Skeletal muscle cell (primary cell): ENCODE results near the gene ACTA2.

Source experiments
- DNase-seq: peaks from one replicate; pipeline ENCODE4 v3.0.0-alpha.2; 2010; ENCODE audit warnings: low read depth
- H3K4me3 ChIP-seq: 2 replicates; pipeline ENCODE4 v1.5.1; 2011; ENCODE audit warnings: low read depth, mild to moderate bottlenecking, control low read depth, low read length, moderate library complexity

Gene ACTA2

GRCh38 chr10:88927416-88927690 lies 25.2 kb downstream of the ACTA2 start:
- no peak for DNase-seq
- no peak overlapping the region for H3K4me3 ChIP-seq

GRCh38 chr10:88926566-88927415 lies 25.8 kb downstream of the ACTA2 start:
- peak; percentile 93 for DNase-seq
- no peak overlapping the region for H3K4me3 ChIP-seq

GRCh38 chr10:88923520-88923919 lies 29.1 kb downstream of the ACTA2 start:
- no peak overlapping the region for H3K4me3 ChIP-seq
- DNase-seq, result peak; percentile 36

- no peak for DNase-seq
- no peak overlapping the region for H3K4me3 ChIP-seq
Observed at GRCh38 chr10:88922041-88922440, 30.5 kb downstream of the ACTA2 start.

GRCh38 chr10:88920986-88921593 lies 31.5 kb downstream of the ACTA2 start:
- no peak overlapping the region for H3K4me3 ChIP-seq
- DNase-seq, result no peak

- DNase-seq, result no peak
- H3K4me3 ChIP-seq, result no peak overlapping the region
Observed at GRCh38 chr10:88920198-88920597, 32.4 kb downstream of the ACTA2 start.

GRCh38 chr10:88919041-88919440 lies 33.5 kb downstream of the ACTA2 start:
- H3K4me3 ChIP-seq, result no peak overlapping the region
- DNase-seq, result no peak

GRCh38 chr10:88918191-88918905 lies 34.2 kb downstream of the ACTA2 start:
- DNase-seq, result no peak
- no peak overlapping the region for H3K4me3 ChIP-seq

GRCh38 chr10:88916986-88917385 lies 35.6 kb downstream of the ACTA2 start:
- DNase-seq, result no peak
- H3K4me3 ChIP-seq, result no peak overlapping the region

- DNase-seq, result no peak
Observed at GRCh38 chr10:88916231-88916630, 36.3 kb downstream of the ACTA2 start.

GRCh38 chr10:88915781-88916180 lies 36.8 kb downstream of the ACTA2 start:
- DNase-seq, result no peak
- no peak overlapping the region for H3K4me3 ChIP-seq

More at GRCh38 chr10:88916231-88916630, 36.3 kb downstream of the ACTA2 start:
- no peak overlapping the region for H3K4me3 ChIP-seq

GRCh38 chr10:88913788-88914187 lies 38.8 kb downstream of the ACTA2 start:
- no peak for DNase-seq
- no peak overlapping the region for H3K4me3 ChIP-seq

- no peak overlapping the region for H3K4me3 ChIP-seq
- DNase-seq, result peak; percentile 47
Observed at GRCh38 chr10:88913127-88913526, 39.4 kb downstream of the ACTA2 start.

GRCh38 chr10:88911851-88912250 lies 40.7 kb downstream of the ACTA2 start:
- DNase-seq, result no peak
- no peak overlapping the region for H3K4me3 ChIP-seq

- no peak overlapping the region for H3K4me3 ChIP-seq
- no peak for DNase-seq
Observed at GRCh38 chr10:88911116-88911515, 41.5 kb downstream of the ACTA2 start.

- no peak overlapping the region for H3K4me3 ChIP-seq
- no peak for DNase-seq
Observed at GRCh38 chr10:88908194-88908593, 44.4 kb downstream of the ACTA2 start.

GRCh38 chr10:88906921-88907320 lies 45.7 kb downstream of the ACTA2 start:
- no peak for DNase-seq
- no peak overlapping the region for H3K4me3 ChIP-seq

- no peak for DNase-seq
- H3K4me3 ChIP-seq, result no peak overlapping the region
Observed at GRCh38 chr10:88903715-88904114, 48.9 kb downstream of the ACTA2 start.

- no peak for DNase-seq
- H3K4me3 ChIP-seq, result no peak overlapping the region
Observed at GRCh38 chr10:88901984-88902789, 50.4 kb downstream of the ACTA2 start.
